K562 (cell line): Measurements from ENCODE around the gene CFAP97D1. TPM values are rescaled to one million over a fixed set of nuclear protein-coding genes. Genes with fewer than 3 reads are reported as not detected.

Source experiments
- CREB1 ChIP-seq, 2 experiments: sonication (generic) in 1 of 2; formaldehyde crosslinking in 1 of 2; IDR thresholded peaks; 2 replicates each; pipeline versions ENCODE4 v1.6.1 to v1.8.0; 2012 to 2022; ENCODE audit warnings: inconsistent platforms in 1 of 2, mild to moderate bottlenecking in 1 of 2, missing genetic modification reagents in 1 of 2, moderate library complexity in 1 of 2
- FOXP1 ChIP-seq: sonication (generic); formaldehyde crosslinking; IDR thresholded peaks from 2 replicates; pipeline ENCODE4 v1.8.0; 2022; ENCODE audit warnings: mild to moderate bottlenecking, missing genetic modification reagents
- L3MBTL2 ChIP-seq: fragments of 450-650 bp; IDR thresholded peaks from 2 replicates; pipeline ENCODE4 v1.6.1; 2016; ENCODE audit warnings: mild to moderate bottlenecking, moderate library complexity
- NONO ChIP-seq, 2 experiments: fragments of 200-400 bp in 1 of 2; fragments of 450-650 bp in 1 of 2; formaldehyde crosslinking in 1 of 2; IDR thresholded peaks; 2 replicates each; pipeline ENCODE4 v1.6.1; 2017; ENCODE audit warnings: low read depth in 2 of 2, mild to moderate bottlenecking in 2 of 2, moderate library complexity in 2 of 2, low read length in 1 of 2
- PML ChIP-seq: IDR thresholded peaks from 2 replicates; pipeline ENCODE4 v1.6.1; 2012; ENCODE audit warnings: low read length, inconsistent platforms
- RBFOX2 ChIP-seq: fragments of 200-400 bp; formaldehyde crosslinking; IDR thresholded peaks from 2 replicates; pipeline ENCODE4 v1.6.1; 2017; ENCODE audit warnings: low read depth, mild to moderate bottlenecking, low read length, moderate library complexity
- SIN3B ChIP-seq: fragments of 450-650 bp; IDR thresholded peaks from 2 replicates; pipeline ENCODE4 v1.6.1; 2017; ENCODE audit warnings: low read depth, mild to moderate bottlenecking, moderate library complexity
- SRSF9 ChIP-seq: fragments of 200-400 bp; formaldehyde crosslinking; IDR thresholded peaks from 2 replicates; pipeline ENCODE4 v1.6.1; 2017; ENCODE audit warnings: low read depth, low read length, borderline replicate concordance
- TAF1 ChIP-seq: IDR thresholded peaks from 2 replicates; pipeline ENCODE4 v1.6.1; 2011; ENCODE audit warnings: mild to moderate bottlenecking, low read length, moderate library complexity; ENCODE audit not compliant: insufficient read depth, control insufficient read depth, severe bottlenecking; ENCODE audit errors: extremely low read depth
- ZFX ChIP-seq: sonication (generic); formaldehyde crosslinking; IDR thresholded peaks from 2 replicates; pipeline ENCODE4 v1.8.0; 2022; ENCODE audit warnings: mild to moderate bottlenecking, missing genetic modification reagents, moderate library complexity
- ZNF282 ChIP-seq: sonication (generic); formaldehyde crosslinking; IDR thresholded peaks from 2 replicates; pipeline ENCODE4 v1.8.1; 2023; ENCODE audit warnings: missing genetic modification reagents
- ZNF318 ChIP-seq, 2 experiments: fragments of 450-650 bp; IDR thresholded peaks; 2 replicates each; pipeline ENCODE4 v1.6.1; 2016; ENCODE audit warnings: mild to moderate bottlenecking in 2 of 2, borderline replicate concordance in 1 of 2, low read depth in 1 of 2, moderate library complexity in 1 of 2
- polyA plus RNA-seq, 8 experiments: library from polyadenylated mRNA; depleted of rRNA in 4 of 8; stranded (reverse) in 5 of 8; unstranded in 3 of 8; fragments of >200 nt; fragmentation: Nextera tagmentation in 2 of 8; fragmentation: Illumina TruSeq in 1 of 8; extraction: Ambion mirVana in 2 of 8; extraction: Trizol in 1 of 8; gene quantifications; 2 replicates each; pipeline versions ENCODE4 v1.2.1 to v1.2.3, GENCODE V29; 2011 to 2014; ENCODE audit warnings: inconsistent platforms in 1 of 8, missing spikeins in 1 of 8
- total RNA-seq, 7 experiments: library from RNA; depleted of rRNA in 6 of 7; stranded (reverse); fragments of >200 nt in 6 of 7; fragmentation: Illumina TruSeq in 2 of 7; extraction: Trizol in 2 of 7; gene quantifications; 2 replicates each; pipeline versions ENCODE4 v1.2.1 to v1.2.3, GENCODE V29; 2011 to 2021; ENCODE audit warnings: low replicate concordance in 1 of 7
- TF ChIP-seq, protein P1 (sequence below): fragments of 250-450 bp; sonication (Bioruptor Pico); IDR thresholded peaks from 2 replicates; pipeline ENCODE4 v1.8.0; 2022; ENCODE audit warnings: inconsistent platforms, mild to moderate bottlenecking, moderate library complexity, borderline replicate concordance
- TF ChIP-seq, protein P2 (sequence below), 2 experiments: IDR thresholded peaks; 2 replicates each; pipeline ENCODE4 v1.6.1; 2011; ENCODE audit warnings: borderline replicate concordance in 1 of 2, control low read depth in 1 of 2, low read depth in 1 of 2, low read length in 1 of 2, mild to moderate bottlenecking in 1 of 2, mixed read lengths in 1 of 2, moderate library complexity in 1 of 2; ENCODE audit not compliant: insufficient read depth in 1 of 2, insufficient read length in 1 of 2, poor library complexity in 1 of 2, severe bottlenecking in 1 of 2; ENCODE audit errors: extremely low read depth in 1 of 2

CFAP97D1 gene
- total and polyA plus RNA-seq, 9 of the 15 experiments (the other 6 are each of a cell fraction or from before 2014, with no cell fraction given): not detected

DNA sequence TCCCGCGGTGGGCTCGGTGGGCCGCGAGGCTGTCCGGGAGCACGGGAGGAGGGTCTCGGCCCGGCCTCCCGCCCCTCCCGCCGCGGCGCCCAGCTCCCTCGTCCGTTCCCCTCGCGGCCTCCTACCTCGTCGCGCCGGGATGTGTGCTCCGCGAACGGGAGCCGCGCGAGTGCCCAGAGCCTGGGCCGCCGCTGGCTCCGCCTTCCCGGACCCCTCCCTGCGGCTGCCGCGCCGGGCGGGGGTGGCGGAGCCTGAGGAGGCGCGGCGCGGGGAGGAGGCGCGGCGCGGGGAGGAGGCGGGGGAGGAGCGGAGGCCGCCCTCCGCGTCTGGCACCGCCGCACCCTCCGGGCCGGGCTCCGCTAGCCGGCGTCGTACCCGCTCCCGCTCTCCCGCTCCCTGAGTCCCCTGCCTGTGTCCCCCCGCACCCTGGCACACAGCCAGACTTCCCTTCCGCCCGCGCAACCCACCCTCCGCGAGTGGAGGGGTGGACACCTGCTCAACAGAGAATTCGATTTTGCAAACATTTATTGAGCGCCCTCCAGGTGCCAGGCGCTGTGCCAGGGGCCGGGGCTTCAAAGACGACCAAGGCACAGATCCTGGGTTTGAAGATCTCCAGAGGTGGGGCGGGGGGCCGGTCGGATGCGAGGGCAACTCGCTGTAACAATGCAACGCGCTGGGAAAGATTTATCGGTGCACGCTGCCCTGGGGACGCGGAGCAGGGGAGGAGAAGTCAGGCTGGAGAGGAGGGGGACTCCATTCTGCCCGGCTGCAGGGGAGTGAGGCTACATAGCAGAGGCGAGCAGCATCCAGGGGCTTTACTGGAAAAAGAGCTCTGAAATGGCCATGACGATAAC, 53.0 kb downstream of the CFAP97D1 start, which contains the start of gene MPP3 (continued):
- TF ChIP-seq, protein P1, sequence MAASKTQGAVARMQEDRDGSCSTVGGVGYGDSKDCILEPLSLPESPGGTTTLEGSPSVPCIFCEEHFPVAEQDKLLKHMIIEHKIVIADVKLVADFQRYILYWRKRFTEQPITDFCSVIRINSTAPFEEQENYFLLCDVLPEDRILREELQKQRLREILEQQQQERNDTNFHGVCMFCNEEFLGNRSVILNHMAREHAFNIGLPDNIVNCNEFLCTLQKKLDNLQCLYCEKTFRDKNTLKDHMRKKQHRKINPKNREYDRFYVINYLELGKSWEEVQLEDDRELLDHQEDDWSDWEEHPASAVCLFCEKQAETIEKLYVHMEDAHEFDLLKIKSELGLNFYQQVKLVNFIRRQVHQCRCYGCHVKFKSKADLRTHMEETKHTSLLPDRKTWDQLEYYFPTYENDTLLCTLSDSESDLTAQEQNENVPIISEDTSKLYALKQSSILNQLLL (CRISPR knock-in tag): no peak
- TF ChIP-seq CREB1 (IDR thresholded peaks at IDR 0.05) (peak; percentile 54; the same call in 1 of the 2 replicates), CREB1 (CRISPR knock-in tag; IDR thresholded peaks at IDR 0.05) (no peak), TAF1 (peak; percentile 66), SRSF9 (no peak), ZFX (CRISPR knock-in tag) (peak; percentile 56; the same call in 1 of the 2 replicates), FOXP1 (peak; percentile 47; the same call in 1 of the 2 replicates), SIN3B (peak; percentile 31; the same call in 1 of the 2 replicates), ZNF318 (IDR thresholded peaks at IDR 0.05; ENCODE audit: borderline replicate concordance in 1 of 2, low read depth in 1 of 2) (no peak), PML (no peak), NONO (IDR thresholded peaks at IDR 0.05; ENCODE audit: low read depth in 2 of 2, low read length in 1 of 2) (0 out of 4 replicates have a peak, but pooled peaks of 1 of the 2 experiments have one; percentile 50), L3MBTL2 (peak; percentile 61; the same call in 1 of the 2 replicates), RBFOX2 (peak; percentile 69), ZNF282 (CRISPR knock-in tag) (no peak)
- TF ChIP-seq, protein P2, sequence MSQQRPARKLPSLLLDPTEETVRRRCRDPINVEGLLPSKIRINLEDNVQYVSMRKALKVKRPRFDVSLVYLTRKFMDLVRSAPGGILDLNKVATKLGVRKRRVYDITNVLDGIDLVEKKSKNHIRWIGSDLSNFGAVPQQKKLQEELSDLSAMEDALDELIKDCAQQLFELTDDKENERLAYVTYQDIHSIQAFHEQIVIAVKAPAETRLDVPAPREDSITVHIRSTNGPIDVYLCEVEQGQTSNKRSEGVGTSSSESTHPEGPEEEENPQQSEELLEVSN (IDR thresholded peaks at IDR 0.05; ENCODE audit: borderline replicate concordance in 1 of 2, extremely low read depth in 1 of 2, insufficient read depth in 1 of 2, insufficient read length in 1 of 2, low read depth in 1 of 2, low read length in 1 of 2, poor library complexity in 1 of 2, severe bottlenecking in 1 of 2): peak; percentile 16 to 71
